Measurements from ENCODE around the gene TFEC.

GRCh38 chr7:115973406-115973805 is 57.2 kb downstream of the TFEC start:
- TF ChIP-seq EZH2phosphoT487 (conservative IDR thresholded peaks at IDR 0.05; ENCODE audit: low read length) (no peak), CTCF (IDR thresholded peaks at IDR 0.05; ENCODE audit: insufficient read depth, low read length, poor library complexity, severe bottlenecking) (no peak)

Data from SU-DHL-6 (cell line).